GM18907 (cell line): Measurements from ENCODE around the gene YIPF1.
A peak's percentile ranks its signal among the peaks of the same experiment; 100 is the strongest.
"Not testable (repeated sequence)": the region's sequence is repeated elsewhere in the genome, so short reads cannot be mapped to it uniquely, and the experiment has no call there.

ENCODE experiments used
- ATAC-seq: cut with Tn5 transposase; IDR thresholded peaks from one replicate; pipeline ENCODE4 v1.9.1; 2021; ENCODE audit warnings: mild to moderate bottlenecking, moderate library complexity; ENCODE audit not compliant: unreplicated experiment

Gene YIPF1

GRCh38 chr1:53842347-53842746, 47.2 kb downstream of the YIPF1 start:
- ATAC-seq, result no peak

- no peak for ATAC-seq
These were observed 51.0 kb downstream of the YIPF1 start for GRCh38 chr1:53838654-53838974.

- peak; percentile 91 for ATAC-seq
These were observed 51.5 kb downstream of the YIPF1 start, which contains the start of gene NDC1 for GRCh38 chr1:53837924-53838653. Gene NDC1, minus strand, starts transcription at chr1:53838296. Its CDS starts 35 bp downstream, at chr1:53838261.

GRCh38 chr1:53837646-53837923, 52.0 kb downstream of the YIPF1 start:
- no peak for ATAC-seq

GRCh38 chr1:53835491-53835890, 54.1 kb downstream of the YIPF1 start:
- ATAC-seq, result no peak

GRCh38 chr1:53834776-53835175, 54.8 kb downstream of the YIPF1 start:
- ATAC-seq, result no peak

- no peak for ATAC-seq
These were observed 56.2 kb downstream of the YIPF1 start for GRCh38 chr1:53833393-53833792.

- ATAC-seq, result no peak
These were observed 63.2 kb downstream of the YIPF1 start for GRCh38 chr1:53826367-53826766.

- no peak for ATAC-seq
These were observed 64.3 kb downstream of the YIPF1 start for GRCh38 chr1:53825306-53825705.

- no peak for ATAC-seq
These were observed 66.7 kb downstream of the YIPF1 start for GRCh38 chr1:53822931-53823330.

GRCh38 chr1:53821380-53821779, 68.2 kb downstream of the YIPF1 start:
- no peak for ATAC-seq

- ATAC-seq, result no peak
These were observed 70.2 kb downstream of the YIPF1 start for GRCh38 chr1:53819387-53819786.

- not testable (repeated sequence) for ATAC-seq
These were observed 73.0 kb downstream of the YIPF1 start for GRCh38 chr1:53816584-53816983.

- ATAC-seq, result not testable (repeated sequence)
These were observed 74.1 kb downstream of the YIPF1 start for GRCh38 chr1:53815484-53815883.

- no peak for ATAC-seq
These were observed 78.2 kb downstream of the YIPF1 start for GRCh38 chr1:53811414-53811851.

- ATAC-seq, result no peak
These were observed 79.1 kb downstream of the YIPF1 start for GRCh38 chr1:53810497-53810896.

GRCh38 chr1:53810007-53810406, 79.6 kb downstream of the YIPF1 start:
- ATAC-seq, result no peak

GRCh38 chr1:53807916-53808315, 81.7 kb downstream of the YIPF1 start:
- ATAC-seq, result no peak

- no peak for ATAC-seq
These were observed 84.6 kb downstream of the YIPF1 start for GRCh38 chr1:53804791-53805505.

GRCh38 chr1:53804181-53804580, 85.4 kb downstream of the YIPF1 start:
- ATAC-seq, result no peak
